H9 (cell line): ENCODE measurements around the gene NSUN2. TPM values are rescaled to one million over a fixed set of nuclear protein-coding genes. Genes with fewer than 3 reads are reported as not detected.

Experiments
- DNase-seq: peaks from one replicate; pipeline ENCODE4 v3.0.0-alpha.2; 2017
- H2AFZ ChIP-seq: one replicate; pipeline ENCODE4 v1.6.1; 2013; ENCODE audit warnings: mild to moderate bottlenecking, low read length, control low read depth, moderate library complexity
- H2AK5ac ChIP-seq: 2 replicates; pipeline ENCODE4 v1.6.1; 2013; ENCODE audit warnings: low read length, control low read depth, mixed read lengths; ENCODE audit not compliant: insufficient read length
- H2BK120ac ChIP-seq: one replicate; pipeline ENCODE4 v1.6.1; 2013; ENCODE audit warnings: low read depth, mild to moderate bottlenecking, low read length, control low read depth, inconsistent platforms; ENCODE audit not compliant: poor library complexity, severe bottlenecking
- H2BK12ac ChIP-seq: 2 replicates; pipeline ENCODE4 v1.6.1; 2013; ENCODE audit warnings: low read length, control low read depth, mixed read lengths, low read depth; ENCODE audit not compliant: insufficient read length
- H2BK15ac ChIP-seq: 2 replicates; pipeline ENCODE4 v1.6.1; 2013; ENCODE audit warnings: low read depth, low read length, control low read depth
- H2BK20ac ChIP-seq: one replicate; pipeline ENCODE4 v1.6.1; 2013; ENCODE audit warnings: low read depth, mild to moderate bottlenecking, low read length, control low read depth, inconsistent platforms; ENCODE audit not compliant: poor library complexity, severe bottlenecking
- H2BK5ac ChIP-seq: 2 replicates; pipeline ENCODE4 v1.6.1; 2013; ENCODE audit warnings: low read length, control low read depth, mixed read lengths; ENCODE audit not compliant: insufficient read length
- H3K14ac ChIP-seq: 2 replicates; pipeline ENCODE4 v1.6.1; 2013; ENCODE audit warnings: low read length, control low read depth; ENCODE audit not compliant: insufficient read depth
- H3K18ac ChIP-seq: 2 replicates; pipeline ENCODE4 v1.6.1; 2013; ENCODE audit warnings: low read depth, mild to moderate bottlenecking, mixed read lengths, low read length, control low read depth; ENCODE audit not compliant: insufficient read length
- H3K23ac ChIP-seq: 2 replicates; pipeline ENCODE4 v1.6.1; 2013; ENCODE audit warnings: low read length, control low read depth, mixed read lengths, low read depth; ENCODE audit not compliant: insufficient read length
- H3K23me2 ChIP-seq: 2 replicates; pipeline ENCODE4 v1.6.1; 2013; ENCODE audit warnings: low read depth, mild to moderate bottlenecking, mixed read lengths, low read length, control low read depth; ENCODE audit not compliant: insufficient read length, poor library complexity, severe bottlenecking
- H3K27ac ChIP-seq: 2 replicates; pipeline ENCODE4 v1.5.1; 2013; ENCODE audit warnings: low read length, control low read depth, mixed read lengths, low read depth; ENCODE audit not compliant: insufficient read length
- H3K27me3 ChIP-seq: 2 replicates; pipeline ENCODE4 v1.6.1; 2013; ENCODE audit warnings: low read length, control low read depth, inconsistent platforms; ENCODE audit not compliant: insufficient read depth
- H3K4ac ChIP-seq: 2 replicates; pipeline ENCODE4 v1.6.1; 2013; ENCODE audit warnings: low read depth, mild to moderate bottlenecking, control low read depth, inconsistent platforms, low read length, moderate library complexity
- H3K4me1 ChIP-seq: 2 replicates; pipeline ENCODE4 v1.6.1; 2013; ENCODE audit warnings: low read length, control low read depth, inconsistent platforms; ENCODE audit not compliant: insufficient read depth
- H3K4me2 ChIP-seq: 2 replicates; pipeline ENCODE4 v1.6.1; 2013; ENCODE audit warnings: low read length, control low read depth, mixed read lengths; ENCODE audit not compliant: insufficient read length, insufficient read depth
- H3K56ac ChIP-seq: 2 replicates; pipeline ENCODE4 v1.6.1; 2013; ENCODE audit warnings: low read depth, mild to moderate bottlenecking, mixed read lengths, low read length, control low read depth; ENCODE audit not compliant: insufficient read length
- H3K79me1 ChIP-seq: 2 replicates; pipeline ENCODE4 v1.6.1; 2013; ENCODE audit warnings: low read depth, mild to moderate bottlenecking, moderate library complexity, low read length, control low read depth, inconsistent platforms; ENCODE audit not compliant: insufficient read depth, poor library complexity, severe bottlenecking
- H3K79me2 ChIP-seq: 2 replicates; pipeline ENCODE4 v1.6.1; 2013; ENCODE audit warnings: low read length, control low read depth, inconsistent platforms; ENCODE audit not compliant: insufficient read depth
- H3K9ac ChIP-seq: 2 replicates; pipeline ENCODE4 v1.6.1; 2013; ENCODE audit warnings: low read length, control low read depth, mixed read lengths; ENCODE audit not compliant: insufficient read length; ENCODE audit errors: extremely low read depth
- H3K9me3 ChIP-seq: one replicate; pipeline ENCODE4 v1.6.1; 2013; ENCODE audit warnings: low read depth, low read length, inconsistent platforms; ENCODE audit not compliant: control insufficient read depth
- H3T11ph ChIP-seq: one replicate; pipeline ENCODE4 v1.6.1; 2013; ENCODE audit warnings: mild to moderate bottlenecking, low read length, control low read depth, inconsistent platforms
- H4K20me1 ChIP-seq: one replicate; pipeline ENCODE4 v1.6.1; 2013; ENCODE audit not compliant: control insufficient read depth, insufficient read length, insufficient read depth
- H4K5ac ChIP-seq: 2 replicates; pipeline ENCODE4 v1.6.1; 2013; ENCODE audit warnings: low read depth, mild to moderate bottlenecking, mixed read lengths, low read length, control low read depth; ENCODE audit not compliant: insufficient read length
- H4K8ac ChIP-seq: replicated peaks from 2 replicates; pipeline ENCODE4 v1.6.1; 2013; ENCODE audit warnings: low read length, control low read depth, mixed read lengths, low read depth; ENCODE audit not compliant: insufficient read length
- H4K91ac ChIP-seq: 2 replicates; pipeline ENCODE4 v1.6.1; 2013; ENCODE audit warnings: low read depth, mild to moderate bottlenecking, moderate library complexity, mixed read lengths, low read length, control low read depth; ENCODE audit not compliant: insufficient read length
- H3K27ac Mint-ChIP-seq, 3 experiments: 2 replicates in 2 of 3; 3 replicates in 1 of 3; pipeline ENCODE4 v1.8.0; 2020 to 2021; ENCODE audit warnings: mixed read lengths in 3 of 3, mild to moderate bottlenecking in 1 of 3, moderate library complexity in 1 of 3
- H3K27me3 Mint-ChIP-seq: 2 replicates; pipeline ENCODE4 v1.8.0; 2021; ENCODE audit warnings: low read depth, mild to moderate bottlenecking, moderate library complexity, mixed read lengths
- H3K36me3 Mint-ChIP-seq, 3 experiments: 2 replicates in 2 of 3; 3 replicates in 1 of 3; pipeline ENCODE4 v1.8.0; 2020 to 2021; ENCODE audit warnings: low read depth in 3 of 3, mixed read lengths in 3 of 3; ENCODE audit not compliant: insufficient read depth in 1 of 3
- H3K4me1 Mint-ChIP-seq, 2 experiments: 2 replicates each; pipeline ENCODE4 v1.8.0; 2020; ENCODE audit warnings: mixed read lengths in 2 of 2
- H3K4me3 Mint-ChIP-seq, 2 experiments: 2 replicates in 1 of 2; 3 replicates in 1 of 2; pipeline ENCODE4 v1.8.0; 2020 to 2021; ENCODE audit warnings: mild to moderate bottlenecking in 2 of 2, mixed read lengths in 2 of 2, moderate library complexity in 1 of 2
- H3K9me3 Mint-ChIP-seq, 2 experiments: 2 replicates in 1 of 2; 3 replicates in 1 of 2; pipeline ENCODE4 v1.8.0; 2020; ENCODE audit warnings: mild to moderate bottlenecking in 2 of 2, mixed read lengths in 2 of 2, moderate library complexity in 1 of 2
- CTCF ChIP-seq: fragments of 200-600 bp; sonication (generic); conservative IDR thresholded peaks from 3 replicates; pipeline ENCODE4 v1.8.0; 2021; ENCODE audit warnings: antibody characterized with exemption, mild to moderate bottlenecking
- WGBS: extraction: QIAGEN DNeasy Blood & Tissue Kit; methylation state at CpG from one replicate; pipeline ENCODE4 v1.1.7; 2013; ENCODE audit warnings: missing lambda C conversion rate, low lambda C conversion rate, mixed read lengths; ENCODE audit not compliant: insufficient read length; ENCODE audit errors: extremely low coverage; 5-methylcytosine and 5-hydroxymethylcytosine counted together
- total RNA-seq: library from RNA; stranded (reverse); gene quantifications from 2 replicates; pipeline ENCODE4 v1.2.1, GENCODE V29; 2021

Gene NSUN2
- total RNA-seq, 1 experiment from 2014 or later: 115 TPM

GRCh38 chr5:6556089-6556801 lies 76.6 kb downstream of the NSUN2 start:
- H3K27me3 ChIP-seq: no peaks in the 10 kb centered on the region
- peaks cover 0 to 7% (median 5%) of the 10 kb centered on the region in 3 experiments; a peak in 5 of 7 replicates for H3K36me3 Mint-ChIP-seq
- no peak overlapping the region for H2BK120ac ChIP-seq
- peaks cover 4% of the 10 kb centered on the region for H3K27me3 Mint-ChIP-seq
- no peak overlapping the region for H3K9ac ChIP-seq
- H2AK5ac ChIP-seq: no peak overlapping the region
- no peaks in the 10 kb centered on the region for H3K23me2 ChIP-seq
- H3K4ac ChIP-seq: no peak overlapping the region
- H4K20me1 ChIP-seq: no peaks in the 10 kb centered on the region
- no peak overlapping the region for H3K56ac ChIP-seq
- no peak overlapping the region for H3K4me3 Mint-ChIP-seq
- no peak overlapping the region for H2BK15ac ChIP-seq
- H4K5ac ChIP-seq: no peak overlapping the region
- TF ChIP-seq CTCF: no peak
- H3K9me3 ChIP-seq: peaks cover 12% of the 10 kb centered on the region
- peaks cover 19 to 28% of the 10 kb centered on the region in 2 experiments for H3K9me3 Mint-ChIP-seq
- no peaks in the 10 kb centered on the region for H3K79me2 ChIP-seq
- no peak overlapping the region for H2BK12ac ChIP-seq
- no peaks in the 10 kb centered on the region for H3K4me1 ChIP-seq
- WGBS: no CpG with 5 or more reads among the region's 8 CpGs
- H2BK5ac ChIP-seq: no peak overlapping the region
- no peak overlapping the region for H3K4me2 ChIP-seq
- no peak overlapping the region for H3K18ac ChIP-seq
- no peak overlapping the region for H2BK20ac ChIP-seq
- DNase-seq: no peak
- H3K23ac ChIP-seq: no peak overlapping the region
- H4K91ac ChIP-seq: no peak overlapping the region
- no peak overlapping the region for H2AFZ ChIP-seq
- H3K14ac ChIP-seq: no peak overlapping the region
- no peaks in the 10 kb centered on the region for H3K79me1 ChIP-seq
- H3K27ac Mint-ChIP-seq: no peak overlapping the region
- no peak overlapping the region for H4K8ac ChIP-seq
- no peak overlapping the region for H3K27ac ChIP-seq
- no peak overlapping the region for H3T11ph ChIP-seq
- H3K4me1 Mint-ChIP-seq: no peaks in the 10 kb centered on the region
